AG04449 (cell line): ENCODE measurements around the gene SELENBP1.

Source experiments
- CTCF ChIA-PET: fragments of 350-600 bp; formaldehyde crosslinking; extraction: SDS; loops from one replicate; lab custom pipeline; 2021; ENCODE audit warnings: antibody characterized with exemption; lab: Yijun Ruan, JAX
- POLR2A ChIA-PET: fragments of 400-600, 350-600 bp; formaldehyde crosslinking; extraction: SDS; loops from one replicate; lab custom pipeline; 2020; ENCODE audit warnings: antibody characterized with exemption, inconsistent platforms; lab: Yijun Ruan, JAX
- DNase-seq: peaks from one replicate; pipeline ENCODE4 v3.0.0-alpha.2; 2010; ENCODE audit warnings: low read depth, low spot score
- H3K4me3 ChIP-seq: 2 replicates; pipeline ENCODE4 v1.5.1; 2011; ENCODE audit warnings: low read depth, mild to moderate bottlenecking, control low read depth, low read length
- TF ChIP-seq, protein P1 (sequence below): IDR thresholded peaks from one replicate; pipeline ENCODE4 v1.5.1; 2011; ENCODE audit warnings: mild to moderate bottlenecking, moderate library complexity, low read length, control low read depth, inconsistent platforms; ENCODE audit not compliant: insufficient read depth; ENCODE audit errors: missing control alignments

Gene SELENBP1

DNA sequence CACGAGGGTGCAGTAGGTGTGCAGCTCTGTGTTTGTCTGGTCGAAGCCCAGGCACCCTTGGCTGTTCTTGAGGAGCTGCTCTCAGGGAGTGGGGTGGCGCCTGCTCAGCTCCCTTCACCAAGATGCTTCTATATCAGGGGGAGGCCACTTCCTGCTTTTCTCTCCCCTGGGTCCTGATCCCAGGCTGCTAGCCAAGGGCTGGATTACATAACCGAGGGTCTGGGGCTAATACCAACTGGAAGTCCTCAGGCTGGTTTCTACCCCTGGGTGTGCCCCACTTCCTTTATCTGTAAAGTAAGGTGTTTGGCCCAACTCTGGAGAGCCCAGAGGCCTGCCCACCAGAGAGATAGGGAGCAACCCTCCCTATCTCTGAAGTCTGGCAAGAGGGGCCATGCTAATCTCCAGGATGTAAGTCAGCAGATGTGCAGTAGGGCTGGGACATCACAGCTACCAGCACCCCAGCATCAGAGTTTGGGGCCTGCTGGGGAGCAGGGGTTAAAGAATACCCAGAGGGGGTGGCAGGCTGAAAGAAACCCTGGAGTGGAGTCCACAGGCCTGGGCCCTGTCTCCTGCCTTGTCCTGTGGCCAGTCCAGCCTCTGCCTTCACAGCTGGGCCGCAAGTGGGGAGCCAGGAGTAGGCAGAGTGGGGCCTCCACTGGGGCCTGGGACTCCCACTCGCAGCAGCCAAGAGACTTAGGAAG is 2.1 kb downstream of the SELENBP1 start:
- H3K4me3 ChIP-seq, result no peak overlapping the region
- ChIA-PET CTCF (interaction anchor here (1.9 kb wide), 1 partner anchor 30 kb away, joined by 8 read pairs; no protein-coding TSS in a partner anchor), POLR2A (no interaction called here)
- DNase-seq, result no peak
- TF ChIP-seq, protein P1, sequence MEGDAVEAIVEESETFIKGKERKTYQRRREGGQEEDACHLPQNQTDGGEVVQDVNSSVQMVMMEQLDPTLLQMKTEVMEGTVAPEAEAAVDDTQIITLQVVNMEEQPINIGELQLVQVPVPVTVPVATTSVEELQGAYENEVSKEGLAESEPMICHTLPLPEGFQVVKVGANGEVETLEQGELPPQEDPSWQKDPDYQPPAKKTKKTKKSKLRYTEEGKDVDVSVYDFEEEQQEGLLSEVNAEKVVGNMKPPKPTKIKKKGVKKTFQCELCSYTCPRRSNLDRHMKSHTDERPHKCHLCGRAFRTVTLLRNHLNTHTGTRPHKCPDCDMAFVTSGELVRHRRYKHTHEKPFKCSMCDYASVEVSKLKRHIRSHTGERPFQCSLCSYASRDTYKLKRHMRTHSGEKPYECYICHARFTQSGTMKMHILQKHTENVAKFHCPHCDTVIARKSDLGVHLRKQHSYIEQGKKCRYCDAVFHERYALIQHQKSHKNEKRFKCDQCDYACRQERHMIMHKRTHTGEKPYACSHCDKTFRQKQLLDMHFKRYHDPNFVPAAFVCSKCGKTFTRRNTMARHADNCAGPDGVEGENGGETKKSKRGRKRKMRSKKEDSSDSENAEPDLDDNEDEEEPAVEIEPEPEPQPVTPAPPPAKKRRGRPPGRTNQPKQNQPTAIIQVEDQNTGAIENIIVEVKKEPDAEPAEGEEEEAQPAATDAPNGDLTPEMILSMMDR, result no peak

DNA sequence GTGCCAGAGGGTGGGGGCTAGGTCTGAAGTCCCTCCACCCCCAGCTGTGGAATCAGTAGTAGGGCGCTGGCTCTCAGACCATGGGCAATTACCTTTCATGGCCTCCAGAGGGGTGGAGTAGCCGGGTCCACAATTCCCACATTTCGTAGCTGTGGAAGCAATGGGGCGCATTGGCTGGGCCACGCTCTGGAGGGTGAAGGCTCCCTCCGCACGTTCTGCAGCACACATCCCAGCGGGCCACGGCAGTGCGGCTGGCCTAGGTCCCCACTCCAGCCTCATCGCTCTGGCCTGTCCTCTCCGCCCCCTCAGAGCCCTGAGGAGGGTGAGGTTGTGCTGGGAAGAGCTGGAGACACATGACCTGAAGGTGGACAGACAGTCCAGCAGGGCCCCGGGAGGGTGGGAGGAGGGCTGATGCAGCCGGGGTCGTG is 2.9 kb downstream of the SELENBP1 start:
- CTCF ChIA-PET, result interaction anchor here (1.9 kb wide), 1 partner anchor 29 kb away, joined by 8 read pairs; no protein-coding TSS in a partner anchor

DNA sequence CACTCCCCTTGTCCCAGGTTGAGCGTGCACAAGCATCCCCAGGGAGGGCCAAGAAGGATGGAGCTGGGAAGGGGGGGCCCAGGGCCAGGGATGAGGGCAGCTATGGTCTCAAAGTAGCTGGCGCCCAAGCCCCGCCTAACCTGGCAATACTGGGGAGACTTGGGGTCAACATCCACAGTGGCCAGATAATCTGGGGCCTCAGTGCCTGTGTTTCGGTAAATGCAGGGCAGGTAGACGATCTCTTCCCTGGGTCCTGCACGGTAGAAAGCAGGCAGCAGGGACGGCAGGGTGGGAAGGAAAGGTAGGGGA is 3.2 kb downstream of the SELENBP1 start:
- TF ChIP-seq, protein P1, result no peak
- ChIA-PET POLR2A (no interaction called here), CTCF (interaction anchor here (1.9 kb wide), 1 partner anchor 29 kb away, joined by 8 read pairs; no protein-coding TSS in a partner anchor)
- no peak overlapping the region for H3K4me3 ChIP-seq
- DNase-seq, result no peak

More for the DNA sequence above, 2.9 kb downstream of the SELENBP1 start:
- TF ChIP-seq, protein P1, result no peak
- no peak for DNase-seq
- no peak overlapping the region for H3K4me3 ChIP-seq
- POLR2A ChIA-PET, result no interaction called here

DNA sequence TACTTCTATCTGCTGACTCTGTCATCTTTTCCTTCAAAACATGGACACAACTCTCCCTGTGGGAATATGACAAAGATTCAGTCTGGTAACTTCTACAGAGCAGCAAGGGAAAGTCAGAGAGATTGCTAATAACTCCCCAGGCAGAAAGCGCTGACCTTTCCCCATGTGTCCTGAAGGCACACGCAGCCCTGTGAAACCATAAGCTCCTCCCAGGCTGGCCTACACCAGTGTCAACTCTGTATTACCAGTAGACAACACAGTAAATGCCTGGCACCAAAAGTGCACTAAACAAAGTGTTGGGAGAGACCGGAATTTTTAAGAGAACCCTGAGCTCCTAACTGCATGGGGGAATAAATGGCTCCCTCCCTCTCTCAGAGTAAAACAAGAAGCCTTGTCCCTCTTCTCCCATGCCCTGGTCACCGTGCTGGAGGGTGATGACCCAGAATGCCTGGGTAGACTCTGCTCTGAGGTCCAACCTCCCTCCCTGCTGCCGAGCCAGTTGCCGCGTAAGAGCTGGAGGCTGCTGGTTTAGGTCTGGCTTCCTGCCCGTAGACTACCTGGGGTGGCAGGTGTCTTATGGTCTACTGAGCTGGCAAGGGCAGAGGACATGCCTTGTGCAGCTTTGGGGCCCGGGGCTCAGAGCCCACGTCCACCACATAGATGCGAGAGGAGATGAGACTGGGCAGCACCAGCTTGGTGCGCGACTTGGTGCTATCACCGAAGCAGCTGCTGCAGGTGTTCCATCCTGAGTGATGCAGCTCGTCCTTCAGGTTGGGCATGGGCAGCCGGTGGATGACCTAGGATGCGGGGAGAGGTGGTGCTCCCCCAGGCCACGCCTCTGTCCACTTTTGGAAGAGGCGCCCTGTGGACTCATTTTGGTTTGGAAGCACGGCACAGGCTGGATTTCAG is 3.9 kb downstream of the SELENBP1 start:
- POLR2A ChIA-PET, result no interaction called here
- CTCF ChIA-PET, result interaction anchor here (1.1 to 1.9 kb wide), 4 partner anchors 28 to 68 kb away, joined by 3 to 8 read pairs (median 4); no protein-coding TSS in a partner anchor
- no peak for DNase-seq

DNA sequence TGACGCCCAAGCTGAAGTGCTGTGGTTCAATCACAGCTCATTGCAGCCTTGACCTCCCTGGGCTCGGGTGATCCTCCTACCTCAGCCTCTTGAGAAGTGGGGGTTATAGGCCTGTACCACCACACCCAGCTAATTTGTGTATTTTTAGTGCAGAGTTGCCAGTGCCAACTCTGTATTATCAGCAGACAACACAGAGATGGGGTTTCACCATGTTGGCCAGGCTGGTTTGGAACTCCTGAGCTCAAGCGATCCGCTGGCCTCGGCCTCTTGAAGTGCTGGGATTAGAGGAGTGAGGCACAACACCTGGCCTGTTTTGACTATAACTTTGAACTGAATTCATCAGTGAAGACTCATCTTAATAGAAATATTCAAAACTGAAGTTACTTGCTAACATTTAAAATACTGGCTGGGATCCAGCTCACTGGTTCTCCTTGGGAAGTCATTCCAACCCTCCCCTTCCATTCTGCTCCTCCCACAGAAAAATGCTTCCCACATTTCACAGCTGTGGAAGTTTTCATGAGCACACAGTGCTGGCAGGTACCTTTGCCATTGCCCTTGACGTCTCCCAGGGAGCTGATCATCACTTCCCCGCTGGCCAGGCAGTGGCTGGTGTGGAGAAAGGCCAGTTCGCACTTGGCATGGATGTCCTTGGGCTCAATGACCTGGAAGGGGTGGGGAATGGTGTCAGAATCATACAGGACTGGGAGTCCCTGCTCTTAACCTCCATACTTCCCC is 4.7 kb downstream of the SELENBP1 start:
- TF ChIP-seq, protein P1, result no peak
- CTCF ChIA-PET, result interaction anchor here (0.6 to 1.9 kb wide), 4 partner anchors 27 to 371 kb away, joined by 3 to 5 read pairs (median 4); no protein-coding TSS in a partner anchor
- POLR2A ChIA-PET, result no interaction called here
- no peak overlapping the region for H3K4me3 ChIP-seq
- no peak for DNase-seq

More for the DNA sequence above, 3.9 kb downstream of the SELENBP1 start:
- H3K4me3 ChIP-seq, result no peak overlapping the region
- TF ChIP-seq, protein P1, result no peak
